Upper lobe of left lung (tissue), 6 donors: ENCODE results near the gene SLC9A7. TPM values are rescaled to one million over a fixed set of nuclear protein-coding genes. Genes with fewer than 3 reads are reported as not detected.
A peak's percentile ranks its signal among the peaks of the same experiment; 100 is the strongest.

Source experiments
- ATAC-seq, 2 donors: fragments of 200-7000 bp; cut with Tn5 transposase; one replicate each; pipeline ENCODE4 v1.9.1; 2022; ENCODE audit warnings: mild to moderate bottlenecking in 2 of 2, moderate library complexity in 2 of 2; ENCODE audit not compliant: low FRiP score in 2 of 2
- DNase-seq, 2 donors: peaks; one replicate each; pipeline ENCODE4 v3.0.0-alpha.2; 2019 to 2020
- H3K27ac ChIP-seq, 4 donors: fragments of 200-600 bp; sonication (generic); one replicate each; pipeline ENCODE4 v1.5.1; 2016 to 2019
- H3K27me3 ChIP-seq, 4 donors: fragments of 200-600 bp; sonication (generic); one replicate each; pipeline ENCODE4 v1.5.1; 2017 to 2019
- H3K36me3 ChIP-seq, 4 donors: fragments of 200-600 bp; sonication (generic); one replicate each; pipeline ENCODE4 v1.5.1; 2016 to 2019
- H3K4me1 ChIP-seq, 4 donors: fragments of 200-600 bp; sonication (generic); one replicate each; pipeline ENCODE4 v1.5.1; 2018 to 2019
- H3K4me3 ChIP-seq, 4 donors: fragments of 200-600 bp; sonication (generic); one replicate each; pipeline ENCODE4 v1.5.1; 2017 to 2019; ENCODE audit warnings: mild to moderate bottlenecking in 2 of 4, moderate library complexity in 1 of 4
- H3K9me3 ChIP-seq, 4 donors: fragments of 200-600 bp; sonication (generic); one replicate each; pipeline ENCODE4 v1.5.1; 2018 to 2019
- CTCF ChIP-seq, 6 experiments: fragments of 450-650 bp in 4 of 6; fragments of 200-600 bp in 2 of 6; sonication (generic) in 2 of 6; IDR thresholded peaks; one replicate each; pipeline ENCODE4 v1.5.1; 2016 to 2019; ENCODE audit warnings: antibody characterized with exemption in 6 of 6
- EP300 ChIP-seq, 4 donors: sonication (generic); formaldehyde crosslinking; IDR thresholded peaks; one replicate each; pipeline ENCODE4 v1.5.1; 2017; ENCODE audit warnings: antibody characterized with exemption in 4 of 4, control low read depth in 2 of 4
- POLR2A ChIP-seq, 4 donors: fragments of 450-650 bp; IDR thresholded peaks; one replicate each; pipeline ENCODE4 v1.5.1; 2016 to 2017; ENCODE audit warnings: antibody characterized with exemption in 4 of 4, mild to moderate bottlenecking in 2 of 4
- POLR2AphosphoS5 ChIP-seq, 2 donors: sonication (generic); formaldehyde crosslinking; IDR thresholded peaks; one replicate each; pipeline ENCODE4 v1.5.1; 2017; ENCODE audit warnings: antibody characterized with exemption in 2 of 2
- WGBS, 2 donors: methylation state at CpG; one replicate each; pipeline ENCODE4 v1.1.5; 2017 to 2018; 5-methylcytosine and 5-hydroxymethylcytosine counted together
- total RNA-seq, 6 donors: library from RNA; depleted of rRNA in 4 of 6; stranded (reverse); fragments of >200 nt in 4 of 6; gene quantifications; one replicate each; pipeline versions ENCODE4 v1.1.0 to v1.2.1, GENCODE V29; 2016 to 2021
- donor health status: DM: no; HTN: no; CAD: no; lungs with moderate emphysema.
- donor health status: DM: no; HTN: yes; CAD: no; lungs with severe emphysema.

SLC9A7 gene
- total RNA-seq, 6 donors from 2014 or later, result 4.6 to 9.0 (median 6.4) TPM

- no peaks in the 10 kb centered on the region for H3K4me1 ChIP-seq
- TF ChIP-seq POLR2A (IDR thresholded peaks at IDR 0.05), result no peak
- TF ChIP-seq CTCF (IDR thresholded peaks at IDR 0.05), result no peak
- no peak for TF ChIP-seq EP300 (IDR thresholded peaks at IDR 0.05)
- no peak for TF ChIP-seq POLR2AphosphoS5 (IDR thresholded peaks at IDR 0.05)
- ATAC-seq (no peak), DNase-seq (no peak)
- 94 to 96% methylated on average over 2 of the region's 2 CpGs for whole genome bisulfite sequencing, 2 donors
- H3K9me3 ChIP-seq, result no peaks in the 10 kb centered on the region
- no peaks in the 10 kb centered on the region for H3K27me3 ChIP-seq
- H3K36me3 ChIP-seq, result no peaks in the 10 kb centered on the region
- H3K27ac ChIP-seq, result no peak overlapping the region
- no peak overlapping the region for H3K4me3 ChIP-seq
These were observed 68.1 kb downstream of the SLC9A7 start for GRCh38 chrX:46690818-46691217.

- no peak for ATAC-seq
- TF ChIP-seq POLR2AphosphoS5 (IDR thresholded peaks at IDR 0.05) (no peak), POLR2A (IDR thresholded peaks at IDR 0.05) (no peak), EP300 (IDR thresholded peaks at IDR 0.05) (no peak), CTCF (IDR thresholded peaks at IDR 0.05) (no peak)
- Histone ChIP-seq H3K9me3 (no peaks in the 10 kb centered on the region), H3K4me1 (no peaks in the 10 kb centered on the region), H3K36me3 (no peaks in the 10 kb centered on the region), H3K27me3 (no peaks in the 10 kb centered on the region), H3K27ac (no peak overlapping the region), H3K4me3 (no peak overlapping the region)
- WGBS, 2 donors, result 32 to 55% methylated on average over 2 of the region's 2 CpGs
- no peak for DNase-seq
These were observed 71.3 kb downstream of the SLC9A7 start for GRCh38 chrX:46687619-46688018.

GRCh38 chrX:46686003-46686645, 72.8 kb downstream of the SLC9A7 start:
- Histone ChIP-seq H3K27me3 (no peaks in the 10 kb centered on the region), H3K27ac (no peak overlapping the region), H3K9me3 (no peaks in the 10 kb centered on the region), H3K4me1 (no peaks in the 10 kb centered on the region), H3K36me3 (no peaks in the 10 kb centered on the region), H3K4me3 (no peak overlapping the region)
- peak; percentile 52 to 72 (median 54) for TF ChIP-seq CTCF (IDR thresholded peaks at IDR 0.05)
- no peak for TF ChIP-seq POLR2AphosphoS5 (IDR thresholded peaks at IDR 0.05)
- DNase-seq (peak in 1 of 2 donors; percentile 31), ATAC-seq (peak in 1 of 2 donors; percentile 68)
- 21 to 34% methylated on average over 5 of the region's 5 CpGs for WGBS, 2 donors

GRCh38 chrX:46683048-46683447, 75.9 kb downstream of the SLC9A7 start:
- Histone ChIP-seq H3K4me3 (no peak overlapping the region), H3K4me1 (no peaks in the 10 kb centered on the region), H3K27ac (no peak overlapping the region), H3K9me3 (no peaks in the 10 kb centered on the region), H3K27me3 (no peaks in the 10 kb centered on the region), H3K36me3 (no peaks in the 10 kb centered on the region)
- TF ChIP-seq POLR2AphosphoS5 (IDR thresholded peaks at IDR 0.05), result no peak
- no peak for TF ChIP-seq EP300 (IDR thresholded peaks at IDR 0.05)
- TF ChIP-seq CTCF (IDR thresholded peaks at IDR 0.05), result no peak
- TF ChIP-seq POLR2A (IDR thresholded peaks at IDR 0.05), result no peak
- DNase-seq (no peak), ATAC-seq (no peak)

- DNase-seq (no peak), ATAC-seq (no peak)
- no peaks in the 10 kb centered on the region for H3K27me3 ChIP-seq
- no peaks in the 10 kb centered on the region for H3K9me3 ChIP-seq
- H3K36me3 ChIP-seq, result no peaks in the 10 kb centered on the region
- H3K4me1 ChIP-seq, result no peaks in the 10 kb centered on the region
- no peak for TF ChIP-seq POLR2AphosphoS5 (IDR thresholded peaks at IDR 0.05)
- no peak for TF ChIP-seq CTCF (IDR thresholded peaks at IDR 0.05)
- no peak for TF ChIP-seq EP300 (IDR thresholded peaks at IDR 0.05)
- no peak for TF ChIP-seq POLR2A (IDR thresholded peaks at IDR 0.05)
- WGBS, 2 donors, result 59 to 65% methylated on average over 3 of the region's 3 CpGs
- no peak overlapping the region for H3K27ac ChIP-seq
- no peak overlapping the region for H3K4me3 ChIP-seq
These were observed 77.1 kb downstream of the SLC9A7 start for GRCh38 chrX:46681849-46682248.
